Liver (tissue), 9 donors: ENCODE data around the gene RWDD1. TPM values are rescaled to one million over a fixed set of nuclear protein-coding genes. Genes with fewer than 3 reads are reported as not detected.

Source experiments
- DNase-seq: peaks from one replicate; pipeline ENCODE4 v3.0.0-alpha.2; 2017; ENCODE audit warnings: low spot score
- H3K27ac ChIP-seq, 2 donors: one replicate each; pipeline ENCODE4 v1.7.0; 2013; ENCODE audit warnings: inconsistent platforms in 2 of 2, low read length in 2 of 2, control low read depth in 1 of 2, low read depth in 1 of 2, mild to moderate bottlenecking in 1 of 2
- H3K27me3 ChIP-seq, 4 donors: one replicate each; pipeline versions ENCODE4 v1.6.1 to v1.7.0; 2013; ENCODE audit warnings: low read length in 3 of 4, inconsistent platforms in 1 of 4, mild to moderate bottlenecking in 1 of 4, moderate library complexity in 1 of 4; ENCODE audit not compliant: control insufficient read depth in 4 of 4, insufficient read depth in 4 of 4
- H3K36me3 ChIP-seq, 4 donors: one replicate each; pipeline versions ENCODE4 v1.6.1 to v1.7.0; 2013; ENCODE audit warnings: low read length in 3 of 4, mild to moderate bottlenecking in 3 of 4, low read depth in 1 of 4, moderate library complexity in 1 of 4; ENCODE audit not compliant: control insufficient read depth in 4 of 4, insufficient read depth in 3 of 4
- H3K4me1 ChIP-seq, 4 donors: one replicate each; pipeline versions ENCODE4 v1.6.1 to v1.7.0; 2013; ENCODE audit warnings: low read length in 3 of 4, mild to moderate bottlenecking in 3 of 4, moderate library complexity in 1 of 4; ENCODE audit not compliant: control insufficient read depth in 4 of 4, insufficient read depth in 4 of 4
- H3K4me3 ChIP-seq, 3 donors: one replicate each; pipeline versions ENCODE4 v1.6.1 to v1.7.0; 2013; ENCODE audit warnings: low read length in 3 of 3, control low read depth in 1 of 3, low read depth in 1 of 3, mild to moderate bottlenecking in 1 of 3
- H3K9ac ChIP-seq, 2 donors: one replicate each; pipeline ENCODE4 v1.7.0; 2013; ENCODE audit warnings: low read length in 2 of 2, mild to moderate bottlenecking in 2 of 2, moderate library complexity in 2 of 2, control low read depth in 1 of 2, low read depth in 1 of 2
- H3K9me3 ChIP-seq, 4 donors: one replicate each; pipeline versions ENCODE4 v1.6.1 to v1.7.0; 2013; ENCODE audit warnings: low read length in 3 of 4; ENCODE audit not compliant: control insufficient read depth in 4 of 4
- ATF3 ChIP-seq: IDR thresholded peaks from 2 replicates; pipeline ENCODE4 v1.6.1; 2016; ENCODE audit warnings: antibody characterized with exemption
- EGR1 ChIP-seq, 2 donors: IDR thresholded peaks; 2 replicates each; pipeline ENCODE4 v1.6.1; 2016 to 2018; ENCODE audit warnings: antibody characterized with exemption in 2 of 2, low read depth in 2 of 2
- FOXA1 ChIP-seq: IDR thresholded peaks from 2 replicates; pipeline ENCODE4 v1.6.1; 2016; ENCODE audit warnings: antibody characterized with exemption
- FOXA2 ChIP-seq: IDR thresholded peaks from 2 replicates; pipeline ENCODE4 v1.6.1; 2016; ENCODE audit warnings: antibody characterized with exemption
- GABPA ChIP-seq, 2 donors: IDR thresholded peaks in 1 of 2; conservative IDR thresholded peaks in 1 of 2; 2 replicates each; pipeline ENCODE4 v1.6.1; 2016; ENCODE audit warnings: antibody characterized with exemption in 2 of 2, mild to moderate bottlenecking in 1 of 2, moderate library complexity in 1 of 2
- HNF4A ChIP-seq, 2 donors: conservative IDR thresholded peaks; 2 replicates each; pipeline ENCODE4 v1.6.1; 2016; ENCODE audit warnings: antibody characterized with exemption in 2 of 2, mild to moderate bottlenecking in 2 of 2
- HNF4G ChIP-seq: IDR thresholded peaks from 2 replicates; pipeline ENCODE4 v1.6.1; 2016; ENCODE audit warnings: antibody characterized with exemption
- JUND ChIP-seq, 2 donors: IDR thresholded peaks; 2 replicates each; pipeline ENCODE4 v1.6.1; 2016; ENCODE audit warnings: antibody characterized with exemption in 2 of 2
- NR2F2 ChIP-seq: IDR thresholded peaks from 2 replicates; pipeline ENCODE4 v1.6.1; 2016; ENCODE audit warnings: antibody characterized with exemption
- RAD21 ChIP-seq, 2 donors: IDR thresholded peaks; 2 replicates each; pipeline ENCODE4 v1.6.1; 2016; ENCODE audit warnings: antibody characterized with exemption in 2 of 2, mild to moderate bottlenecking in 2 of 2
- REST ChIP-seq: IDR thresholded peaks from 2 replicates; pipeline ENCODE4 v1.6.1; 2016; ENCODE audit warnings: antibody characterized with exemption, mild to moderate bottlenecking
- RXRA ChIP-seq, 2 donors: IDR thresholded peaks; 2 replicates each; pipeline ENCODE4 v1.6.1; 2017 to 2018; ENCODE audit warnings: antibody characterized with exemption in 2 of 2, mild to moderate bottlenecking in 1 of 2
- SP1 ChIP-seq: IDR thresholded peaks from 2 replicates; pipeline ENCODE4 v1.6.1; 2018; ENCODE audit warnings: antibody characterized with exemption, mild to moderate bottlenecking
- TAF1 ChIP-seq: conservative IDR thresholded peaks from 2 replicates; pipeline ENCODE4 v1.6.1; 2016; ENCODE audit warnings: antibody characterized with exemption, mild to moderate bottlenecking
- YY1 ChIP-seq: IDR thresholded peaks from 2 replicates; pipeline ENCODE4 v1.6.1; 2016; ENCODE audit warnings: antibody characterized with exemption, mild to moderate bottlenecking
- WGBS: extraction: QIAGEN DNeasy Blood & Tissue Kit; methylation state at CpG from one replicate; pipeline ENCODE4 v1.1.7; 2013; 5-methylcytosine and 5-hydroxymethylcytosine counted together
- polyA plus RNA-seq, 2 donors: library from polyadenylated mRNA; stranded (reverse) in 1 of 2; unstranded in 1 of 2; fragments of 200-250 nt in 1 of 2; fragments of >200 nt in 1 of 2; fragmentation: Nextera tagmentation in 1 of 2; extraction: Ambion mirVana in 1 of 2; gene quantifications; one replicate each; pipeline versions ENCODE4 v1.2.1 to v1.2.3, GENCODE V29; 2013 to 2015
- total RNA-seq, 2 donors: library from RNA; depleted of rRNA; stranded (reverse); fragments of >200 nt; gene quantifications; one replicate each; pipeline ENCODE4 v1.2.3, GENCODE V29; 2014
- TF ChIP-seq, protein P1 (sequence below): IDR thresholded peaks from 2 replicates; pipeline ENCODE4 v1.6.1; 2016; ENCODE audit warnings: antibody characterized with exemption
- TF ChIP-seq, protein P2 (sequence below): IDR thresholded peaks from 2 replicates; pipeline ENCODE4 v1.6.1; 2016; ENCODE audit warnings: antibody characterized with exemption
- TF ChIP-seq, protein P3 (sequence below): fragments of 150-350 bp; IDR thresholded peaks from 2 replicates; pipeline ENCODE4 v1.5.1; 2017; ENCODE audit warnings: improper control_type of control experiment, low read depth, low read length; ENCODE audit not compliant: missing input control
- donor health status: healthy.
- donor health status: healthy.
- donor health status: healthy.
- donor health status: healthy.
- donor health status: healthy.

RWDD1 gene
- total and polyA plus RNA-seq, 4 donors, result 7.0 to 52.7 (median 10.9) TPM

DNA sequence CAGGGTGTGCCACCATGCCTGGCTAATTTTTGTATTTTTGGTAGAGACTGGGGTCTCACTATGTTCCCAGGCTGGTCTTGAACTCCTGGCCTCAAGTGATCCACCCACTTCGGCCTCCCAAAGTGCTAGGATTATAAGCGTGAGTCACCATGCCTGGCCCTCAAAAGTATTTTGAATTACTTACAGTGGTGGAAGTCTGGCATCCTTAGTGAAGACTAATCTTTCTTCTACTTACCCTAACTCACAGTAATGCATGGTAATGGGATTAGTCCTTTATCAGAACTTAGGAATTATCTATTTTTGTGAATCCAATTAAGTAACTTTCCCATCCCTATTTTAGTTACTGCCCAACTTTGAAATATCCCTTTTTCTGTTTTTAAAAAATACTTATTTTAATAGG lies 3.9 kb downstream of the RWDD1 start (continued):
- TF ChIP-seq GABPA (IDR thresholded peaks at IDR 0.05 in 1 of 2, conservative IDR thresholded peaks at IDR 0.05 in 1 of 2) (no peak), HNF4A (conservative IDR thresholded peaks at IDR 0.05) (no peak)

GRCh38 chr6:116577486-116577885 lies 6.2 kb downstream of the RWDD1 start:
- Histone ChIP-seq H3K4me3 (no peak overlapping the region), H3K9me3 (no peaks in the 10 kb centered on the region), H3K4me1 (peaks cover 3 to 13% (median 10%) of the 10 kb centered on the region in 4 donors), H3K9ac (no peak overlapping the region), H3K27me3 (no peaks in the 10 kb centered on the region), H3K27ac (no peak overlapping the region), H3K36me3 (peaks cover 0 to 6% (median 1%) of the 10 kb centered on the region in 4 donors)
- no peak for DNase-seq
- 67% methylated on average over 5 of the region's 5 CpGs for WGBS
- TF ChIP-seq GABPA (IDR thresholded peaks at IDR 0.05 in 1 of 2, conservative IDR thresholded peaks at IDR 0.05 in 1 of 2) (no peak), FOXA1 (no peak), JUND (IDR thresholded peaks at IDR 0.05) (no peak), REST (no peak), RAD21 (IDR thresholded peaks at IDR 0.05) (peak in 1 of 2 donors; percentile 4), SP1 (no peak), FOXA2 (no peak), RXRA (IDR thresholded peaks at IDR 0.05) (peak in 1 of 2 donors; percentile 37), HNF4G (no peak), TAF1 (no peak), EGR1 (IDR thresholded peaks at IDR 0.05; ENCODE audit: low read depth in 2 of 2) (no peak), YY1 (no peak), ATF3 (peak; percentile 23), HNF4A (conservative IDR thresholded peaks at IDR 0.05) (no peak), NR2F2 (no peak)
- TF ChIP-seq, protein P1, sequence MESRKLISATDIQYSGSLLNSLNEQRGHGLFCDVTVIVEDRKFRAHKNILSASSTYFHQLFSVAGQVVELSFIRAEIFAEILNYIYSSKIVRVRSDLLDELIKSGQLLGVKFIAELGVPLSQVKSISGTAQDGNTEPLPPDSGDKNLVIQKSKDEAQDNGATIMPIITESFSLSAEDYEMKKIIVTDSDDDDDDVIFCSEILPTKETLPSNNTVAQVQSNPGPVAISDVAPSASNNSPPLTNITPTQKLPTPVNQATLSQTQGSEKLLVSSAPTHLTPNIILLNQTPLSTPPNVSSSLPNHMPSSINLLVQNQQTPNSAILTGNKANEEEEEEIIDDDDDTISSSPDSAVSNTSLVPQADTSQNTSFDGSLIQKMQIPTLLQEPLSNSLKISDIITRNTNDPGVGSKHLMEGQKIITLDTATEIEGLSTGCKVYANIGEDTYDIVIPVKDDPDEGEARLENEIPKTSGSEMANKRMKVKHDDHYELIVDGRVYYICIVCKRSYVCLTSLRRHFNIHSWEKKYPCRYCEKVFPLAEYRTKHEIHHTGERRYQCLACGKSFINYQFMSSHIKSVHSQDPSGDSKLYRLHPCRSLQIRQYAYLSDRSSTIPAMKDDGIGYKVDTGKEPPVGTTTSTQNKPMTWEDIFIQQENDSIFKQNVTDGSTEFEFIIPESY, result no peak
- TF ChIP-seq, protein P2, sequence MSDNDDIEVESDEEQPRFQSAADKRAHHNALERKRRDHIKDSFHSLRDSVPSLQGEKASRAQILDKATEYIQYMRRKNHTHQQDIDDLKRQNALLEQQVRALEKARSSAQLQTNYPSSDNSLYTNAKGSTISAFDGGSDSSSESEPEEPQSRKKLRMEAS, result no peak
- TF ChIP-seq, protein P3, sequence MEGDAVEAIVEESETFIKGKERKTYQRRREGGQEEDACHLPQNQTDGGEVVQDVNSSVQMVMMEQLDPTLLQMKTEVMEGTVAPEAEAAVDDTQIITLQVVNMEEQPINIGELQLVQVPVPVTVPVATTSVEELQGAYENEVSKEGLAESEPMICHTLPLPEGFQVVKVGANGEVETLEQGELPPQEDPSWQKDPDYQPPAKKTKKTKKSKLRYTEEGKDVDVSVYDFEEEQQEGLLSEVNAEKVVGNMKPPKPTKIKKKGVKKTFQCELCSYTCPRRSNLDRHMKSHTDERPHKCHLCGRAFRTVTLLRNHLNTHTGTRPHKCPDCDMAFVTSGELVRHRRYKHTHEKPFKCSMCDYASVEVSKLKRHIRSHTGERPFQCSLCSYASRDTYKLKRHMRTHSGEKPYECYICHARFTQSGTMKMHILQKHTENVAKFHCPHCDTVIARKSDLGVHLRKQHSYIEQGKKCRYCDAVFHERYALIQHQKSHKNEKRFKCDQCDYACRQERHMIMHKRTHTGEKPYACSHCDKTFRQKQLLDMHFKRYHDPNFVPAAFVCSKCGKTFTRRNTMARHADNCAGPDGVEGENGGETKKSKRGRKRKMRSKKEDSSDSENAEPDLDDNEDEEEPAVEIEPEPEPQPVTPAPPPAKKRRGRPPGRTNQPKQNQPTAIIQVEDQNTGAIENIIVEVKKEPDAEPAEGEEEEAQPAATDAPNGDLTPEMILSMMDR, result no peak
